ENCODE data around the gene MACF1.

The MACF1 gene

DNA sequence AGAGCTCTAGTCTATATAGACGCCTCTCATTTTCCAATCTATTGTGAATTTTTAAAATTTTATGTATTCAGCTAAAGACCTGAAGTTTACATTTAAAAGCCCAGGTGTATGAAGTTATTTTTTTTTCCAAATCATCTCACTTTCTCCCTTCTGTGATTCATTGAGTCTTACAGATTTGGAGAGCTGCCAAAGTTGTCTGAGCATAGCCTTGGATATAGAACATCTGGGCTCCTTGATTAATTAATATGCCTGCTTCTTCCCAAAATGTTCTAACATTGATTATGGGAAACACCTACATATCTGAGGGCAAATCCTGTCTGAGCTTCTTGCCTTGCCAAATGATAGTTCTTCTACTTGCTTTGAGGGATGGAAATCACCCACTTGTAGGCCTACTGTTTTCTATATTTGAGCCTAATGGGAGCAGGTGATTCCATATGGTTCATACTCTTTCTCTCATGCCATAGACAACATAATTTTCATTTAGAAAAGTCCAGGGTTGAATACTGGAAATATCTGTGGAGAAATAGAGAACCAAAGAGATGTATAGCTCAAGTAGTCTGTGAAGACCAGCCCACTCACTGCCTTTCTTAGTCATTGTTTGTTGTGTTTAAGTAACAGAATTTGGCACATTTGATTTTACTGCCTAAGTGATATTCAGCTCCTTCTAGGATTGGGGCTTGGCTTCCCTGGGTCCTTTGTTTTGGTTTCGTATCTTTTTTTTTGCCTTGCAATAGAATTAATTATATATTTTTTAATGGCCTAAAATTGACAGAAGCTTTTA lies 46.2 kb downstream of the MACF1 start:
- TF ChIP-seq, protein P1, sequence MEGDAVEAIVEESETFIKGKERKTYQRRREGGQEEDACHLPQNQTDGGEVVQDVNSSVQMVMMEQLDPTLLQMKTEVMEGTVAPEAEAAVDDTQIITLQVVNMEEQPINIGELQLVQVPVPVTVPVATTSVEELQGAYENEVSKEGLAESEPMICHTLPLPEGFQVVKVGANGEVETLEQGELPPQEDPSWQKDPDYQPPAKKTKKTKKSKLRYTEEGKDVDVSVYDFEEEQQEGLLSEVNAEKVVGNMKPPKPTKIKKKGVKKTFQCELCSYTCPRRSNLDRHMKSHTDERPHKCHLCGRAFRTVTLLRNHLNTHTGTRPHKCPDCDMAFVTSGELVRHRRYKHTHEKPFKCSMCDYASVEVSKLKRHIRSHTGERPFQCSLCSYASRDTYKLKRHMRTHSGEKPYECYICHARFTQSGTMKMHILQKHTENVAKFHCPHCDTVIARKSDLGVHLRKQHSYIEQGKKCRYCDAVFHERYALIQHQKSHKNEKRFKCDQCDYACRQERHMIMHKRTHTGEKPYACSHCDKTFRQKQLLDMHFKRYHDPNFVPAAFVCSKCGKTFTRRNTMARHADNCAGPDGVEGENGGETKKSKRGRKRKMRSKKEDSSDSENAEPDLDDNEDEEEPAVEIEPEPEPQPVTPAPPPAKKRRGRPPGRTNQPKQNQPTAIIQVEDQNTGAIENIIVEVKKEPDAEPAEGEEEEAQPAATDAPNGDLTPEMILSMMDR (conservative IDR thresholded peaks at IDR 0.05; ENCODE audit: low read length): no peak
- no peak overlapping the region for H3K4me3 ChIP-seq (ENCODE audit: low read length)
- DNase-seq (ENCODE audit: low read depth): peak; percentile 22

DNA sequence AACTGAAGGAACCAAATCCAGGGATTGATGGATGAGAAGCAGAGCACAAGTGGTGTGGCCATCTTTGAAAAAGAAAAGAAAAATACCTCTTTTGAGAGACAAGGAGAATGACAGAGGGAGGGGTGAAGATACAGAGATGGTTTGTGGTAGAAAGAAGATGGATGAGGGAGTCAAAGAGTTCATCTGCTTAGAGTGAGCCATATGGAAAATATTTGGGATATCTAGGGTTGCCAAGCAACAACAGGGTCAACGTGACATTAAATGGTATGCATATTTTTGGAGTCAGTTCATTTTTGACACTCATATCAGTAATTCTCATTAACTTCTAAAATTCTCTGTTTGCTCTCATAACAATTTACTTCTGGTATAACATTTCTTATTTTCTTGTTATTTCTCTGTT lies 50.7 kb downstream of the MACF1 start:
- TF ChIP-seq, protein P1 (conservative IDR thresholded peaks at IDR 0.05; ENCODE audit: low read length): no peak
- peak; percentile 66 for DNase-seq (ENCODE audit: low read depth)
- H3K4me3 ChIP-seq (ENCODE audit: low read length): no peak overlapping the region

DNA sequence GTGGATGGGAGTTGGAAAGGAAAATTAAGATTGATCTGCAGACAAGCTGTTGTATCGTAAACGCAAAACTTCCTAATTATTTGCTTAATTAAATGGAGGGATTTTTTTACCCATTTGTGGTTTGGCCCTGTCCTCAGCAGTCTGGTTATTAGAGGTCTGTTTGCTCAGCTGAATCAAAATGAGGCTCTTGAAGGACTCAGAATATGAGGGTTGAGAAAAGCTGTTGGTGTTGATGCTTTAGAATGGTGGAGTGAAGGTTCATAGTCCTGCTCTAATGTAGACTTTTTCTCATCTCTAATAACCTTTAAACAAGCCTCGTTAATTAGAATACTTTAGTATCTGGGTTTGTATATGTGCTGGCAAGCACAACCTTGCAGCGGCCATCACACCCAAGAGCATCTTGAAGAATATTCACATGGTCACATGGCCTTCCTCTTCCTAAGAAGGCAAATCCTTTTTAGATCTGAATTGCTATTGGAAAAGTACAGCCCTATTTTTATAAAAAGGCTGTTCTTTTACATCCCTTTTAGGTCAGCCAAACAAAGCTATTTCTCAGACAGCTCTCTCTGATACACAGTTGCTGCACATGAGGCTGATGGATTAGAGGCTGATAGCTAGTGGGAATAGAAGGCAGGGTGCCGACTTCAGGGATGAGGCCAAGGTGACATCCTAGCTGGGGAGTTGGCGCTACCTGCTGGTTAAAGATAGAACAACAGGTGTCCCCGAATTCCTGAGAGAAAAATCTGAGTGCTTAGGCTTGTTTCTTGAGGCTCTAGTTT lies 53.8 kb downstream of the MACF1 start:
- peak; percentile 57 for DNase-seq (ENCODE audit: low read depth)
- H3K4me3 ChIP-seq (ENCODE audit: low read length): no peak overlapping the region
- TF ChIP-seq, protein P1 (conservative IDR thresholded peaks at IDR 0.05; ENCODE audit: low read length): peak; percentile 86

DNA sequence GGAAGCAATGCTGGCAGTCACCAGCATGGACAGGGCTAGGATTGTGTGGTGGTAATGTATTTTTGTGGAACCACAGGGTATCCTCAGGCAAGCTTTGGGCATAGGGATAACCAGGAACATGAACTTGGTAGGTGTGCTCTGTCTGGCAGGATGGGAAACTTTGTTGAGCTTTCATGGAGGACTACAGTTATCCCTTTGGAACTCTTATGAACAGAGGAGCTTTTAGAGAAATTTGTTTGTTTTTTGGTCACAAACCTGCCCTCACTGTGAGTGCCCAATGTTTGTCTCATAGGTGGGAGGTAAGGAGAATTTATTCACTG lies 54.4 kb downstream of the MACF1 start:
- TF ChIP-seq, protein P1 (conservative IDR thresholded peaks at IDR 0.05; ENCODE audit: low read length): no peak
- DNase-seq (ENCODE audit: low read depth): no peak
- no peak overlapping the region for H3K4me3 ChIP-seq (ENCODE audit: low read length)

DNA sequence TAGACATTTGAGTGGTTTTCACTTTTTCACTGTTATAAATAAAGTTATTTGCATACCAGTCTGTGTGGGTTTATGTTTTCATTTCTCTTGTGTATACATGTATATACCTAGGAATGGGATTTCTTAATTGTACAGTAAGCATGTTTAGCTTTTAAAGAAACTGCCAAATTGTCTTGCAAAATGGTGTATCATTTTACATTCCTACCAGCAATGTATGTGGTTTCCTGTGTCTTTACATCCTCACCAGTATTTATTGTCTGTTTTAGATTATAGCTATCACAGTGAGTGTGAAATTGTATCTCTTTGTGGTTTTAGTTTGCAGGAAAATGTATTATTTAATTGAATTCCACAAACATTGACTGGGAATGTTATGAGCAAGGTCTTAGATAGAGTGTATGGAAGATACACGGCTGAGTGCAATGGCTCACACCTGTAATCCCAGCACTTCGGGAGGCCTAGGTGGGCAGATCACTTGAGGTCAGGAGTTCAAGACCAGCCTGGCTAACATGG lies 57.3 kb downstream of the MACF1 start:
- TF ChIP-seq, protein P1 (conservative IDR thresholded peaks at IDR 0.05; ENCODE audit: low read length): no peak
- DNase-seq (ENCODE audit: low read depth): peak; percentile 56
- H3K4me3 ChIP-seq (ENCODE audit: low read length): no peak overlapping the region

DNA sequence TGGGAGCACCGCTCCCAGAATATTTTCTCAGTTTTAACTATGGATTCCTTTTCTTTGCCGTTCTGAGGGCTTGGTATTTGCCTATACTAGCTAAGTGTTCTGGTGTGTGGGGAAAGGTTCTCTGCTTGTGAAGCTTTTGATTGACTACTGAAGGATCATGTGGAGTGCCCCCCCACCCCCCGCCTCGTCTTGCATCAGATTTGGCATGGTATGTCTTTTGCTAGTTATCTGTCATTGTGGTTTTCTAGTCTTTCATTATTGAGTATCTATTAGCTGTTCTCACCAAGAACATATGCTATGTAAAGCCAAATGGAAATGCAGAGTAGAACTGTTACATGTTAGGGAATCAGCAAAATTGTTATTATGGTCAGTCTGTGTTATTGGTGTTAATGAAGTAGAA lies 58.3 kb downstream of the MACF1 start:
- no peak overlapping the region for H3K4me3 ChIP-seq (ENCODE audit: low read length)
- DNase-seq (ENCODE audit: low read depth): peak; percentile 6
- TF ChIP-seq, protein P1 (conservative IDR thresholded peaks at IDR 0.05; ENCODE audit: low read length): no peak

Measured in AG10803 (cell line).